Measurements from ENCODE around the gene TMEM186.
"Not testable (repeated sequence)": the region's sequence is repeated elsewhere in the genome, so short reads cannot be mapped to it uniquely, and the experiment has no call there.

Gene TMEM186

GRCh38 chr16:8774208-8774607, 23.2 kb downstream of the TMEM186 start:
- no peak for DNase-seq (ENCODE audit: low read depth in 2 of 2)

- DNase-seq (ENCODE audit: low read depth in 2 of 2), result no peak
Measured at GRCh38 chr16:8773537-8773936, 23.9 kb downstream of the TMEM186 start.

GRCh38 chr16:8768692-8769091, 28.7 kb downstream of the TMEM186 start:
- no peak for DNase-seq (ENCODE audit: low read depth in 2 of 2)

GRCh38 chr16:8768283-8768682, 29.2 kb downstream of the TMEM186 start:
- DNase-seq (ENCODE audit: low read depth in 2 of 2), result no peak

DNA sequence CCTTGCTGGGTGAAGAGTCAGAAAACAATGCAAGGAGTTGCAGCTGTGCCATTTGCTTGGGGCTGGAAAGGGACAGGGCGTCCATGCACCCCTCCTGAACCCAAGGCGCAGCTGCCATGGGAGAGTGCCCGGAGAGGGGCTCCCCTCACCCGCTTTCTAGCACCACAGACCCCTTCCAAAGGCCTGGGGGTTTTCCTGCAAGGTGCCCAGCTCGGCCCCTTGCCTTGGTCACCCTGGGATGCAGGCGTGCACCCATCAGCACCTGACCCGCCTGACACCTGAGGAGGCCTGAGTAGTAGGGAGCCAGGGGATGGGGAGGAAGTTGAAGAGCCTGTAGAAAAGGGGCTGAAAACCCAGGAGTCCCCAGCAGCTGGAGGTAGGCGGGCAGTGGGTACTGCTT, 30.3 kb downstream of the TMEM186 start:
- no peak for DNase-seq (ENCODE audit: low read depth in 2 of 2)

DNA sequence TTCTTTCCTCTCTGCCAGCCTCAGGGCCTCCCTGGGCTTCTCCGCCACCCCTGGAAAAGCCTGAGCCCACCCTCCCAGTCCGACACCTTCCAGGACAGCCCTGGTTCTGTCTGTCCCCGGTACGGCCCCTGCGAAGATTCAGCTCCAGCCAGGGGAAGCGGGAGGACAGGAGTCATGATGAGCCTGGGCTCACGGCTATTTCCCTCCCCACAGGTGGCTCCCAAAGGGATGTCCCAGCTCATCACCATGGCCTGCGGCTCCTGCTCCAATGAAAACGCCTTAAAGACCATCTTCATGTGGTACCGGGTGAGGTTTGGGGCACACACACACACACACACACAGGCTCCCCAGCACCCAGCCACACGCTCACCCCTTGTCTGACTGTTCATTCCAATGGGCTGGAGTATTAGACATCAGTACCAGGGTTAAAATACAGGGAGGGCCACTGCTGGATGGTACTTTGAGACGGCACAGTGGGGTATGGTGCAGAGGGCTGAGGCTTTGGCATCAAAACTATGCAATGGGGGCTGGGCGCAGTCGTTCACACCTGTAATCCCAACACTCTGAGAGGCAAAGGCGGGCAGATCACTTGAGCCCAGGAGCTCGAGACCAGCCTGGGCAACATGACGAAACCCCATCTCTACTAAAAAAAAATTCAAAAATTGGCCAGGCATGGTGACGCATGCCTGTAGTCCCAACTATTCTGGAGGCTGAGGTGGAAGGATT, 32.8 kb downstream of the TMEM186 start:
- DNase-seq (ENCODE audit: low read depth in 2 of 2), result no peak

DNA sequence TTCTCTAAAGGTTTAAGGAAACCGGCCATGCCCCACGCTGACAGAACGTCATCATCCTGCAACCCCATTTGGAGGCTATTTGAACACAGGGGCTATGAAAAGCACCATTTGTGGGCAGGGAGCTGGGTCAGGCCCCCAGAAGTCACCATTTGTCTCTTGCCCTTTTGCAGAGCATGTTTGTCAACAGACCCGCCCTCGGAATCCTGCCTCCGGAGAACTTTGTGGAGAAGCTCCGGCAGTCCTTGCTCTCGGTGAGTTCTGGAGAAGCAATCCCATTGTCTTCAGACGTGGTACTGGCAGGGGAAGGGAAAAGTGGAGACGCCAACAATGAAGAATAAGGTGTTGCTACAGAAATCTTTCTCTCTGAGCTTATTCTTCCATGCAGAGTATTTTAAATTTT, 33.5 kb downstream of the TMEM186 start:
- DNase-seq (ENCODE audit: low read depth in 2 of 2), result no peak

DNA sequence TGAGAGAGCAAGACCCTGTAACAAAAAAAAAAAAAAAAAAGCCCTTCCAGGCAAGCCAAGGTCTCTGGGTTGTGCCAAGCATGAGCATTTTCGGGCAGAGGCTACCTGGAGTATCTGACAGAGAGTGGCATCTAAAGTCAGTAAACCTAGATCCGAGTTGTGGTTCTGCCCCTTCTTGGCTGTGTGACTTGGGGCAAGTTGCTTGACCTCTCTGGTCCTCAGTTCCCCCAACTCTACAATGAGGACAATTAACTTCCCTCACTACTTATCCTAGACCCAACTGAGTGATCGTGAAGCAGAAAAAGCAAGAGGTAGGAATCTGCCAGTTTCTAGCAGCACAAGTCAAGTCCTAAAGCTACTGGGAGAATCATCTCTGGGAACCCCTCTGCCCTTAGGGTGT, 34.4 kb downstream of the TMEM186 start:
- DNase-seq (ENCODE audit: low read depth in 2 of 2), result no peak

DNA sequence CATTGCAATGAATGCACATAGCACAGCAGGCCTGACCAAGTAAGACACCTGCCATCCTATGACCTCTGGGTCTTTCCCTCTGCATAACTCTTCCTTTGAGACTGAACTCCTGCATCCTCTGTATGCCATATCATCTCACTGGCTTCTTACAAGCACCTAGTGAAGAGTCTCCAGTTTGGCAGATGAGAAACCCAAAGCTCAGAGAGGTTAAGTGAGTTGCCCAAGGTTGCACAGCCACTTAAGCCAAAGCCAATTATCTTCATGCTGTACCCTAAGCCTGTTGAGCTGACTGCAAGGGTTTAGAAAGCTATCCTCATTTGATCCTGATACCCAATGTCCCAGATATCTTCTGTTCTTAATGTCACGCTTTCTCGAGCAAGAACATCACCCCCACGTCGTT, 35.2 kb downstream of the TMEM186 start:
- no peak for DNase-seq (ENCODE audit: low read depth in 2 of 2)

GRCh38 chr16:8761078-8761477, 36.4 kb downstream of the TMEM186 start:
- DNase-seq (ENCODE audit: low read depth in 2 of 2), result no peak

- DNase-seq (ENCODE audit: low read depth in 2 of 2), result no peak
Measured at GRCh38 chr16:8760021-8760420, 37.4 kb downstream of the TMEM186 start.

- DNase-seq (ENCODE audit: low read depth in 2 of 2), result no peak
Measured at GRCh38 chr16:8758022-8758421, 39.4 kb downstream of the TMEM186 start.

- no peak for DNase-seq (ENCODE audit: low read depth in 2 of 2)
Measured at GRCh38 chr16:8756755-8757154, 40.7 kb downstream of the TMEM186 start.

GRCh38 chr16:8753416-8754054, 43.9 kb downstream of the TMEM186 start:
- DNase-seq (ENCODE audit: low read depth in 2 of 2), result no peak

GRCh38 chr16:8752706-8753105, 44.7 kb downstream of the TMEM186 start:
- DNase-seq (ENCODE audit: low read depth in 2 of 2), result no peak

GRCh38 chr16:8751481-8752311, 45.7 kb downstream of the TMEM186 start:
- no peak for DNase-seq (ENCODE audit: low read depth in 2 of 2)

DNA sequence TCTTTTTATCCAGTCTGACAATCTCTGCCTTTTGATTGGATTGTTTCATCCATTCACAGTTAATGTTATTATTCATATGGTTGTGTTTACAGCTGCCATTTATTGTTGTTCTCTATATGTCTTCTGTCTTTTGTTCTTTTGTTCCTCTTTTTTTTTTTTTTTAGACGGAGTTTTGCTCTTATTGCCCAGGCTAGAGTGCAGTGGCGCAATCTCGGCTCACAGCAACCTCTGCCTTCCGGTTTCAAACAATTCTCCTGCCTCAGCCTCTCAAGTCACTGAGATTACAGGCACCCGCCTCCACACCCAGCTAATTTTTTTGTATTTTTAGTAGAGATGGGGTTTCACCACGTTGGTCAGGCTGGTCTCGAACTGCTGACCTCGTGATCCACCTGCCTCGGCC, 48.5 kb downstream of the TMEM186 start:
- DNase-seq (ENCODE audit: low read depth in 2 of 2), result not testable (repeated sequence)

All from stimulated activated CD8-positive, alpha-beta memory T cell treated with anti-CD3 and anti-CD28 coated beads, Interleukin-15, amount 100 ng/mL, for 4 hours (primary cell).